Measurements from ENCODE around the gene KDM3B. TPM values are rescaled to one million over a fixed set of nuclear protein-coding genes. Genes with fewer than 3 reads are reported as not detected.

Gene KDM3B
- total and polyA plus RNA-seq, 9 of the 15 experiments (the other 6 are each of a cell fraction or from before 2014, with no cell fraction given): 13.8 to 62.8 (median 41.9) TPM

GRCh38 chr5:138336952-138337684, 15.4 kb upstream of the KDM3B start (continued):
- no peak for TF ChIP-seq RNF219 (CRISPR knock-in tag; IDR thresholded peaks at IDR 0.05)
- TF ChIP-seq NONO (IDR thresholded peaks at IDR 0.05; ENCODE audit: low read depth in 2 of 2, low read length in 1 of 2): no peak
- no peak for TF ChIP-seq GATAD2A (IDR thresholded peaks at IDR 0.05)
- TF ChIP-seq MYC (IDR thresholded peaks at IDR 0.05; ENCODE audit: low read depth, low read length): 0 out of 2 replicates have a peak, but pooled peaks have one; percentile 50
- TF ChIP-seq MYC (CRISPR knock-in tag; IDR thresholded peaks at IDR 0.05; ENCODE audit: borderline replicate concordance, low read depth): no peak
- TF ChIP-seq MLLT1 (IDR thresholded peaks at IDR 0.05): no peak
- no peak for TF ChIP-seq PHB2 (IDR thresholded peaks at IDR 0.05; ENCODE audit: low read depth)
- peak; percentile 10; the same call in 1 of the 2 replicates for TF ChIP-seq C11orf30 (IDR thresholded peaks at IDR 0.05; ENCODE audit: low read depth)
- no peak for TF ChIP-seq ZNF398 (CRISPR knock-in tag; IDR thresholded peaks at IDR 0.05)
- TF ChIP-seq CBX8 (IDR thresholded peaks at IDR 0.05; ENCODE audit: borderline replicate concordance, extremely low read depth, low read depth, low read length, poor library complexity, severe bottlenecking): no peak
- TF ChIP-seq ZNF253 (CRISPR knock-in tag; conservative IDR thresholded peaks at IDR 0.05): no peak
- TF ChIP-seq PREB (CRISPR knock-in tag; IDR thresholded peaks at IDR 0.05): no peak
- TF ChIP-seq CXXC5 (CRISPR knock-in tag; IDR thresholded peaks at IDR 0.05): peak; percentile 60
- no peak for TF ChIP-seq ZBED1 (IDR thresholded peaks at IDR 0.05)
- no peak for TF ChIP-seq ZNF699 (CRISPR knock-in tag; IDR thresholded peaks at IDR 0.05; ENCODE audit: insufficient replicate concordance)
- 0 out of 4 replicates have a peak, but pooled peaks of 1 of the 2 experiments have one; percentile 13 for TF ChIP-seq MLX (CRISPR knock-in tag; conservative IDR thresholded peaks at IDR 0.05)
- TF ChIP-seq SMARCC2 (IDR thresholded peaks at IDR 0.05; ENCODE audit: low read depth): no peak
- TF ChIP-seq DLX4 (CRISPR knock-in tag; IDR thresholded peaks at IDR 0.05): no peak
- TF ChIP-seq ZNF133 (CRISPR knock-in tag; IDR thresholded peaks at IDR 0.05): no peak
